ENCODE results near the gene GSTT2.
"Not testable (repeated sequence)": the region's sequence is repeated elsewhere in the genome, so short reads cannot be mapped to it uniquely, and the experiment has no call there.

Gene GSTT2

GRCh38 chr22:23984430-23984829 is 4.5 kb downstream of the GSTT2 start:
- H3K4me3 ChIP-seq (ENCODE audit: low read length) = no peak overlapping the region
- peak; percentile 27 for DNase-seq (ENCODE audit: low read depth)
- TF ChIP-seq CTCF (IDR thresholded peaks at IDR 0.05; ENCODE audit: insufficient read depth, low read depth, low read length, missing control alignments) = peak; percentile 55

DNA sequence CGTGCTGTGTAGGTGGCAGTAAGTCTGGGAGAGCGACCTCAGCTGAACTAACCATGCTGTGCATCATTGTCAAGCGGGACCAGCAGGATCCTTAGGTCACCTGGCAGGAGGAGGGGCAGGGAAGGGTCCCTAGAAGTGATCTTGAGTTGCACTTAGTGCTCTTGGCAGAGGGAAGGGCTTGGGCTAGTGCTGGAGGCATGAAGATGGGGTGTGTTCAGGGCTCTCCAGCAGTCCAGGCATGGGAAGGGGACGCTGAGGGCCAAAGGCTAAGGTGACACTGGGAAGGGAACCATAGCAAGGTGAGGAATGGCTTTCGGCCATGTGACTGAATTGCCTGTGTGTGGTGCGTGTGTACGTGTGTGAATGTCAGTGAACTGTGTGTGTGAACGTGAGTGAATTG is 6.2 kb downstream of the GSTT2 start:
- DNase-seq (ENCODE audit: low read depth); H3K4me3 ChIP-seq (ENCODE audit: low read length): not testable (repeated sequence)

- not testable (repeated sequence) for H3K4me3 ChIP-seq (ENCODE audit: low read length); DNase-seq (ENCODE audit: low read depth)
Observed at GRCh38 chr22:23986538-23987178, 6.7 kb downstream of the GSTT2 start.

DNA sequence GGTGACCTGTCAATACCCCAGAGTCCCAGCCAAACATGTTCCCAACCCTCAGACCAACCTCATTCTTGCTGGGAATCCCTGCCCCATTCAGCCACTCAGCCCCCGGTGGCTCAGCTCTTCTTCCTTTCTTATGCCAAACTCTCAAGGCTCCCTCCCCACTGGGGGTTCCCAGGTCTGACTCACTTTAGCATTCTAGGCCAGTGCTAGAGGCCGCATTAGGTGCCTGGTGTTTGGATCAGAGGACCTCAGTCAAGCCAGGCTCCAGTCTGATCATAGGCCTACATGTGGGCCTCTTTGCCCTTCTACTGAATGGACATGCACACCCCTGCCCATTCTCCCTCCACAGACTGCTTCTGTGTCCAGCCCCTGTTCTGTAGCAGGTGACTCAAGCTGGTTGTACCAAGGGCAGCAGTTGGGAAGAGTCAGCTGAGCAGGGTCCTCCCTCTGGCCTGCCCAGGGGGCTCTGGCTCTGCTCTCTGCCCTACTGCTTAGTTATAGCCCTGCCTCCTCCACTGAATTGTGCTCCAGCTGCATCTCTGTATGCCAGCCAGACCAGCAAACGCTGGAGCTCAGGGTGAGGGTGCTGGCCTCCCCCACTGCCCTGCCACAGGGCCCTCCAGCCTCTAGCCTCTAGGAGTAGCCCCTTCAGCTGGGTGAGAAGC is 9.8 kb downstream of the GSTT2 start:
- H3K4me3 ChIP-seq (ENCODE audit: low read length); DNase-seq (ENCODE audit: low read depth): not testable (repeated sequence)

DNA sequence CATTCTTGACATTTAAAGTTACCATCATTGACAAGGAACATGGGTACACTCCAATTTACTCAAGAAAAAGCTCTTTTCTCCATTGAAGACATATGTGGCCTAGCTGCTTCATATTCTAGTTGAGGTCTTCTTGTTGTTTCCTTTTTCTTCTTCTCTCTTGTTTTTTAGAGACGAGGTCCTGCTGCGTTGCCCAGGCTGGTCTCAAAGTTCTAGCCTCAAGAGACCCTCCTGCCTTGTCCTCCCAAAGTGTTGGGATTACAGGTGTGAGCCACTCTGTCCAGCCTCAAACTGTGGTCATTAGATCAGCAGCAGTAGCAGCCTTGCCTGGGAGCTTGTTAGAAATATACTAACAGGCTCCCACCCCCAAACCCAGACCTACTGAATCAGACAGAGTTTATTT is 13.1 kb downstream of the GSTT2 start:
- H3K4me3 ChIP-seq (ENCODE audit: low read length); DNase-seq (ENCODE audit: low read depth): not testable (repeated sequence)

DNA sequence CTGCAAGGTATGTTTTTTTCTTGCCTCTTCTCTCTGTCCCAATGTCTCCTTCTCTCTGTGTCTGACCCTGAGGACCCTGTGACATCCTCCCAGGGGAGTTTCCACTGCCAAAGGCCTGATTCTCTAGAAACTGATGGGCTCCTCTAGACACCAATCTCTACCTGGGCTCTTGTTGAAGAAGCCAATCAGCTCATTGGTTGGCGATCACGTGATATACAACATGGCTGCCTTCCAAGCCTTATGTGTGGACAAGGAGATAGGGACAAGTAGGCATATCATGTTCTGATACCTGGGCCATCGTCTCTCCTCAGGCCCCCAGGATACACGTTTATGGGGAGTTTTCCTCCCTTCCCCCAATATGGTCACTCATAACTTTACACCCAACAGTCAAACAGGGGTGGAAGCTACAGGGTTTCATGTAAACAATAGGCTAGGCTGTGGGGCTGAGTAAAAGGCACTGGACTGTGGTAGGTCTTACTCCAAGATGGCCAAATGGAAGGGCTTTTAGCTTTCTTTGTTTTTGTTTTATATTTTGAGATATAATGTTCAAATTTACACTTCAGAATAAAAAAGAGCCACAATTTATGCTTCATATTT is 13.7 kb downstream of the GSTT2 start:
- H3K4me3 ChIP-seq (ENCODE audit: low read length); DNase-seq (ENCODE audit: low read depth): not testable (repeated sequence)

GRCh38 chr22:23997092-23997491 is 17.2 kb downstream of the GSTT2 start:
- no peak for TF ChIP-seq CTCF (IDR thresholded peaks at IDR 0.05; ENCODE audit: insufficient read depth, low read depth, low read length, missing control alignments)
- H3K4me3 ChIP-seq (ENCODE audit: low read length) = no peak overlapping the region
- DNase-seq (ENCODE audit: low read depth) = no peak

DNA sequence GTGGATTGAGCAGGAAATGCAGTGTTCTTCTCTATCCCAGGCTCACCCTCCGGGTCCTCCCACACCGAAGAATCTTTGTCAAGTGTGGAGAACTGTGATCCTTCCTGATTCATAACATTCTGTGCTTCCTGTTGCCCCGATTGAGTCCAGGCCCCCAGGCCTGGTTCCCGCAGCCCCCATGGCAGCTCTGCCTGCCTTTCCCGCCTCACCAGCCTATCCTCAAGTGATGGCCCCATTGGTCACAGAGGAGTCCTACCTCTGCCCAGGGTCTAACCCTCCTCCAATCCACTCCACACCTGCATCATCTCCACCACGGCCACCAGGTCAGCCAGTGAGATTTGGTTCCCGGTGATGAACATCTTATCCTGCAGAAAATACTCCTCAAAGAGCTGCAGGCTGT is 19.8 kb downstream of the GSTT2 start:
- not testable (repeated sequence) for DNase-seq (ENCODE audit: low read depth); H3K4me3 ChIP-seq (ENCODE audit: low read length)

DNA sequence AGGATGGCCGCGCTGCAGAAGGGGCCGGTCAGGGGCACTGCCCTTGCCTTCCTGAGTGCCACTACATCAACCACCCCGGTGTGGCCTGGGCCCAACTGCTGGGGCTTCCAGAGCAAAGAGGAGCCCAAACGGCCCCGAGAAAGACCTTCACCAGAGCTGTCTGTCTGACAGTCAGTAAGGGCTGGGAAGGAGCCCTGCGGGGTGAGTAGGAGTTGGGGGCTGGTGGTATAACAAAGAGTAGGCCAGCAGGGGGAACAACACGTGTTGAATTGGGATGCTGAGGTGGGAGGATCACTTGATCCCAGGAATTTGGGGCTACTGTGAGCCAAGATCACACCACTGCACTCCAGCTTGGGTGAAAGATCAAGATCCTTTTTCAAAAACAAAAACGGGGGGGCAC is 21.4 kb downstream of the GSTT2 start:
- no peak for TF ChIP-seq CTCF (IDR thresholded peaks at IDR 0.05; ENCODE audit: insufficient read depth, low read depth, low read length, missing control alignments)
- no peak overlapping the region for H3K4me3 ChIP-seq (ENCODE audit: low read length)

GRCh38 chr22:24002272-24002671 is 22.3 kb downstream of the GSTT2 start:
- no peak for DNase-seq (ENCODE audit: low read depth)
- H3K4me3 ChIP-seq (ENCODE audit: low read length) = no peak overlapping the region
- TF ChIP-seq CTCF (IDR thresholded peaks at IDR 0.05; ENCODE audit: insufficient read depth, low read depth, low read length, missing control alignments) = no peak

More for the DNA sequence above, 21.4 kb downstream of the GSTT2 start:
- DNase-seq (ENCODE audit: low read depth) = no peak

Measured in epithelial cell of esophagus (primary cell).